Erythroblast (primary cell): Measurements from ENCODE around the gene PDC.

Experiments
- GATA1 ChIP-seq: IDR thresholded peaks from 2 replicates; pipeline ENCODE4 v1.6.1; 2011; ENCODE audit warnings: low read depth, mild to moderate bottlenecking, control low read depth, low read length, moderate library complexity
- POLR2A ChIP-seq: IDR thresholded peaks from 2 replicates; pipeline ENCODE4 v1.6.1; 2011; ENCODE audit warnings: mild to moderate bottlenecking, low read length

DNA sequence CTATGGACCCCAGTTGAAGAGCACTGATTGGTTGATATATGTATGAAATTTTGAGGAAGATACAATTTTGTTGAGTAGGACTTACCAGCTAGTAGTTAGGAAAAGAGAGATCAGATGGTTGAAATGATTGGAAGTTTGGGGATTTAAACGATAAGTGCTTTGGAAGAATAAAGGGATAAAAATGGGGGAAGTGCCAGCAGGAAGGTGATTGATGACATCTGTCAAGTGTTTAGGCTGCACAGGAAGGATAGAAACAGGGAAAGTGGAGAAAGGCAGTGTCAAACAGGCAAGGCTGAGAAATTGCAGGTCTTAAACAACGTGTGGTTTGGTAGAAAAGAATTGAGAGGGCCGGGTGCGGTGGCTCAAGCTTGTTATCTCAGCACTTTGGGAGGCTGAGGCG is 22.3 kb downstream of the PDC start:
- no peak for TF ChIP-seq POLR2A
- TF ChIP-seq GATA1, result no peak
